GM11168 (cell line): ENCODE results near the gene UGT1A4.

Experiments
- in situ Hi-C: fragments of 300-500 bp; cut with MboI; formaldehyde crosslinking; loops from one replicate; pipeline ENCODE4 v1.12.0; 2022; ENCODE audit warnings: low sequenced_read_pairs; ENCODE audit not compliant: unreplicated experiment

UGT1A4 gene

DNA sequence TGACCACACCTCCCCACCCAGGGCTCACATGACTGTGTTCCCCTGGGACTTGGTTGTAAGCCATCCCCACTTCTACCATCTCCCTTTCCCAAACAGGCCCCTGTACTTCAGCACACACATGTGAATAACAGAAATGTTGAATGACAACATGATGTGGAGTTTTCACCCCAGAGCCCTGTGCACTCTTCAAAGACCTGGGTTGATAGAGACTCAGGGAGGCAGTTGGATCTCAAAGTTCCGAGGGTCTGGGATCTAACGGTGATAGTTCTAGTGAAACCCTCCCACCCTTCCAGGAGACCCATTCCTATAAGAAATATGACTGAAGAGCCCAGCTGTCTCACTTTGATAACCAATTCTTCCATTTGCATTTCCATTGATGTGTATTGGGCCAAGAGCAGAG is 59.5 kb downstream of the UGT1A4 start, which contains the start of gene MROH2A:
MROH2A (plus strand) TSS at position 301 of the 400 bp plus-strand sequence. CDS start 1,029 bp downstream, outside the sequence.
- in situ Hi-C loops: no loop called here

DNA sequence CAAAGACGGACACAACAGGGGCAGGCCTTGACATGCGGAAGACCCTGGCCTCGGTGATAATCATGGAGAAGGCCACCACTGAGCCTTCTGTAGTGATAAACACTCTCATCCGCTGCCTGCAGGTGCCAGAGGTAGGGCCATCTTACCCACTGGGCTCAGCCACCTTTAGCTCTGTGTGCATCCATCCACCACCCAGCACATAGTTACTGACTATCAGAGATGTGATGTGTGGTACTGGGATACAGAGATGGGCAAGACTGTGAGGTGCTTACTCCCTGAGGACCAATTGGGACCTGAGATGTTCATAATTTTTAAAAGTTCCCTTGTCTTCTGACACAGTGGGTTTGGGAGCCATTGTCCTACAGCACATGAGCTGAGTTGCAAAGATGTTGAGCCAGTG is 61.2 kb downstream of the UGT1A4 start:
- in situ Hi-C loops: no loop called here

DNA sequence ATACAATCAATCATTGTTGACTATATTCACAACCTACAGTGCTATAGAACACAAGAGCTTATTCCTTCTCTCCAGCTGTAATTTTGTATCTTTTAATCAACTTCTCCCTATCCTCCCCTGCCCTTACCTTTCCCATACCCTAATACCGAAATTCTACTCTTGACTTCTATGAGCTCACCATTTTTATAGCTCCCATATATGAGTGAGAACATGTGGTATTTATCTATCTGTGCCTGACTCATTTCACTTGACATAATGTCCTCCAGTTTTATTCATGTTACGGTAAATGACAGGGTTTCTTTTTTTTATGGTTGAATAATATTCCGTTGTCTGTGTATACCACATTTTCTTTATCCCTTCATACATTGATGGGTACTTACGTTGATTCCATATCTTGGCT is 62.2 kb downstream of the UGT1A4 start:
- in situ Hi-C loops: no loop called here

DNA sequence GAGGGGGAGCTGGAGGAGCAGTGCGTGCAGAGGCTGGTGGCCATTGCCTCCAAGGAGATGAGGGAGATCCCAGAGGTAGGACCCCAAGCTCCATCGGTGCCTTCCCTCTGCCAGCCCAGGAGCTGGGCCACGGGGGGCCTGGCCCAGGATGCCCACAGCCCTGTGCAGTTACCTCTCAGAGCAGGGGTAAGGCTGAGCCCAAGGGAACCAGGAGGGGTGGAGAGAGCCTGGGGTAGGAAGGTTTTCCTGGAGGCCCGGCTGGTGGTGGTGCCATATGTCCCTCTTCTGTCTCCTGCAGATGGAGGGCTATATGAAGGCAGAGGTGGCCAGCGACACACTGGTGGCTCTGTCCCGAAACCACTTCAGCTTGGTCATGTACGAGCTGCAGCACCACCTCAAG is 71.0 kb downstream of the UGT1A4 start:
- in situ Hi-C loops: no loop called here

DNA sequence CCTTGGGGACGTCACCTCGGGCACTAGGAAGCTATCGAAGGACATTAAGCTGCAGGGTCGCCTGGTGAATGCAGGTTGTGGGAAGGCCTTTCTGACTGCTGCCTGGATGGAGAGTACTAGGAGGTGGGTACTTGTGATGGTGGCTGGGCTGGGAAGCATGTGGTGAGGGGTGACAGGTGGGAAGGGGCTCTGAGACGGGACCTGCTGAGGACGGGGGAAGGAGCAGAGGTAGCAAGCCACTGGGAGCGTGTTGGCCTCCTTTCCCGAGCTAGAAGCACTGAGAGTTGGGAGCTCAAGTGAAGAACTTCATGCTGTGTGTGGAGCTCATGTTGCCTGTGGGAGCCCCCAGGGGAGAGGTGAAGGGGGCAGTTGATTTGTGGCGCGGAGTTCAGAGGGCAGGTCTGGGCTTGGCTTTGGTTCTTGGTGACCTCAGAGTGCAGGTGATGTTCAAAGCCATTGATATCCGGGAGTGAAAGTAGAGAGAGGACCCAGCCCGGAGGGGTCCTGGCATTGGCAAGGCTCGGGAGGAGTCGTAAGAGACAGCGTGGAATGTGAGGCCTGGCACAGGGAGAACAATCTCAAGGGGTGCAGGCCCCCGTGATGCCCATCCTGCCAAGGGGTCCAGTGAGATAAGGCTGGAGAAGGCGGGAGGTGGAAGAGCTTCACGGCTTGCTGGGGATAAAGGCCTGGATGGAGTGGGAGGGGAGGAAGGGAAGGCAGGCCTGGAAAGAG is 72.8 kb downstream of the UGT1A4 start:
- in situ Hi-C loops: no loop called here

DNA sequence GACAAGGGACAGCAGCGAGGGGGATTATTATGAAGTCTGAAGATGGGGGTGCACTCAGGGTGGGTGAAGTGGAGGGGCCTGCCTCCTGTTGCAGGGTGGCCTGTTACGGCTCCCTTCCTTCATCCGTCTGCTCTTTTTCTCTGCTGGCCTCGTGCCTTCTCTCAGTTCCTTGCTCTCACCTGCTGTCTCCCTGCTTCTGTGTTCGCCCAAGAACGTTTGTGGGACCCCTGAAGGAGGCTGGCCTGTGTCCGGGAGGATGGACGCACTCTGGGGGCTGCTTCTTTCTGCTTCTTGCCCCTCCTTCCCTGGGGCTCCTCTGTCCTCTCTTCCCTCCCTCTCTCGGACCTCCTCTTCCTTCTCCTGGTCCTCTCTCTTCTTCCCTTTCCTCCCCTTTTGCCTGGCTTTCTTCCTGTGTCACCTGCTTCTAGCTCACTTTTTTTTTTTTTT is 73.4 kb downstream of the UGT1A4 start:
- in situ Hi-C loops: no loop called here

DNA sequence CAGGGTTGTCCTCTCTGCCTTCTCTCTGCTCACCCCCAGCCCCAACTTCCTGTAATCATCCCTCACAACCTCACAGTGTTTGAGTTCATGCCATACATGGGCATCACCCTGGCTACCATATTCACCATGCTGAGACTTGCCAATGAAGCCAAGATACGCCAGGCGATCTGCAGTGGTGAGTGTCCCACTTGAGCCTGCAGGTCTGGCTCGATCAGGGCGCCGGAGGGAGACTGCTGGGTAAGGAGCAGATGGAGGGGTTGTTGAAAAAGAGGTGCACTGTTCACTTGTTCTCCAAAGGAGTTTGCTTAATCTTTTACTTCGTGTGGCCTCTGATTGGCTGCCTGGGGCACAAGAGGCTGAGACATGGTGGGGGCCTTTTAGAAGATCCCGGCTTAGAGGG is 74.2 kb downstream of the UGT1A4 start:
- in situ Hi-C loops: no loop called here

DNA sequence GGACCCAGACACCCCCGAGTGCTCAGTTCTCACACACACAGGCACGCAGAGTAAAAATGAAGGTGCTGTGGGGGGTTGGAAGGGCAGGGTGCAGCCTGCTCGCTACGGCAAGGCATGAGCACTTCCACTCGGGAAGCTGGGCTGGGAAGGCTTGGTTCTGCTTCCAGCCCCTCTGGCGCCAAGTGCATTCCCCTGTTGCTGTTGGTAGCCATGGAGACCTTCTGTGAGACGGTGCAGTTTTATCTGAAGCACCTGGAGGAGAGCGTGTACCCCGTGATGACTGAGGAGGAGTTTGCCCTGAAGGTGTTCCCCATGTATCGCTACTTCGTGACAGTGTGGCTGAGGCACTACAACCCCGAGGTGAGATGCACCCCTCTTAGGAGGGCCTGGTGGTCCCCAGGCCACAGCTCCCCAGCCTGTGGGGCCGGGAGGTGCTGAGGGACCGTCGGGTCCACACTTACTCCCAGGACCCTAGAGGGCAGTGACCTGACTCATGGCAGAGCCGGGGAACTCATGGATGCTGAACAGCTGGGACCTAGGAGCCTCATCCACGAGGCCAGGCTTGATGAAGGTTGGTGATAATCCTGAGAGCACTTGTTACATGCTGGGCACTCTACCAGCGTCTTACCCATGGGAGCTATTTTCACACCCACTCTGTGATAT is 75.1 kb downstream of the UGT1A4 start:
- in situ Hi-C loops: no loop called here

DNA sequence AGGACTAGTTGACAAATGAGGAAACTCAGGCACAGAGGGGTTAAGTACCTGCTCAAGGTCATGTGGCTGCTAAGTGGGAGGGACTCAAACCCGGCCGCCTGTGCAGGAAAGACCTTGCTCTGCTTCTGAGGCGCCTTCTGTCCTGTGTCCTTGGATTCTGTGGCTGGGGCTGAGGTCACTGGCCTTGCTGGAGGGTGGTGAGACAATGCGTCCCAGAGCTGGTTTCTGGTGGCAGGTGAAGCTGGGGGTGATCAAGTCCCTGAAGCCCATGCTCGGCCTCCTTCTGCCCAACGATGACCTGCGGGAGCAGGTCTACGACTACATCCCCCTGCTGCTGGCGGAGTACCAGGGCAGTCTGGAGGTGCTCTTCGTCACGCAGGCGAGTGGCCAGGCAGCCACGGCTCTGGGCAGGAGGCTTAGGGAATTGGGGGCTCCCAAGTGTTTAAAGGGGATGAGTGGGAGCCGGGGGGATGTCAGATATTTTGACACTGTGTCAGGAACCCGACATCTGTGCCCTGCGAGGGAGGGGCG is 75.7 kb downstream of the UGT1A4 start:
- in situ Hi-C loops: no loop called here

DNA sequence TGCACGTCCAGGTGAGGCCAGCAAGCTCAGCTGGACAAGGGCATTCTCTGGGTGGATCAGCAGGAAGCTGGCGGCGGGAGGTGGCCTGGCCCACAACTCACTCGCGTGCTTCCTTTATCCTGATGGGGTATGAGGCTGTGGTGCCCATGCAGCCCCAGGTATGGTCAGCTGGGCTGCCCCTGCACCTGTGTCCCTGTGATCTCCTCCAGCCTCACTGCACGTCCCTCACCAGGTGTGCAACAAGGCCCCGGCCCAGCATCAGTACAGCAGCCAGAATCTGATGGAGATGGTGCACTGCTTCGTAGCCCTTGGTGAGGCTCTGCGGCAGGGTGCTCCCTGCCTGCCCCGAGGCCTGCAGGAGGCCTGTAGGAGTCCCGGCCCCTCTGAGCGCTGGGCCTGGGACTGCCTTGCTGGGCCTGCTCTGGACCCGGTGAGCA is 77.2 kb downstream of the UGT1A4 start:
- in situ Hi-C loops: no loop called here

DNA sequence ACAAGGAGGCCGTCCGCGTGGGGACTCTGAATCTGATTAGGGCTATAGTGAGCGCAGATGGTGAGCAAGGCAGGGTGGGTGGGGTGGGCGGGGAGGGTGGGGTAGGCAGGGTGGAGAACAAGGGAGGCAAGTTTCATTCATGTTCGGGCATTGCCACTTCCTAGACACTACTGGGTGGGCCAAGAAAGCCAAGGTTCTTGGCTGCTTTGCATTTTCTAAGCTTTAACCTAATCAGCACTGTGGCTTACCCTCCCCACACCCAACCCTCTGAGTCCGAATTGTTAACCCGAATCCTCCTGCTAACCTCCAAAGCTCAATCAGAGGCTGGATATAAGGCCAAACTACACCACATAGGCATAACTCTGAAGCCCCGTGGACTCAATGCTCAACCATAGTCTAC is 77.7 kb downstream of the UGT1A4 start:
- in situ Hi-C loops: no loop called here

DNA sequence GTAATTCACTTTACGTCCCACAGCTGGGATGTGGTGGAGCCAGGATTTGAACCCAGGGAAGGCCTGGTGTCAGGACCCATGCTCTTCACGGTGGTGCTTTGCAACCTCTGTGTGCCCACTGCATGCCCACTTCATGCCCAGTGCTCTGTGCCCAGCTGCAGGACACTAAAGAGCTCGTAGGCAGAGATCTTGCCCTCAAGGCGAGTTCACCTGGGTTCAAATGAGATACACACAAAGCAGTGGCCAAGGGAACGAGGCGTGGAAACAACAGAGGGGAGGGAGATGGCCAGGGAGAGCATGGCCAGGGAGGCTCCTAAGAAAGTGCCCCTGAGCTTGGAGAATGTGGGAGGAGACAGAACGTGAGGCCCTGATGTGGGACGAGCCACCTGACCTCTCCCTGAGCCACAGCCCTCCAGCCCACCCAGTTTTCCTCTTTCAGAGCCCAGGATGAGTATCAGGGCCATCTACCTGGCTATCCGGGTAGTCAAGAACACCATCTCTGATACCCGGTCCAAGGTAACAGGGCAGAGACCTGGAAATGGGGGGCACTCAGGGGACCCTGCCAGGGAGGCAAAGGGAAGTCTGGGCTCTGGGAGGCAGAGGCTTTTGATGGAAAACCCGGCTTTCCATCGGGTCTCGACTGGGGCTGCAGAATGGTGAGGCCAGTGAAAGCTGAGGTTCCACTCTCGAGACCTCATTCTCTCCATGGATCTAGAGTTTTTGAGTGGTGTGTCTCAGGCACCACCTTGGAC is 80.0 kb downstream of the UGT1A4 start:
- in situ Hi-C loops: no loop called here

DNA sequence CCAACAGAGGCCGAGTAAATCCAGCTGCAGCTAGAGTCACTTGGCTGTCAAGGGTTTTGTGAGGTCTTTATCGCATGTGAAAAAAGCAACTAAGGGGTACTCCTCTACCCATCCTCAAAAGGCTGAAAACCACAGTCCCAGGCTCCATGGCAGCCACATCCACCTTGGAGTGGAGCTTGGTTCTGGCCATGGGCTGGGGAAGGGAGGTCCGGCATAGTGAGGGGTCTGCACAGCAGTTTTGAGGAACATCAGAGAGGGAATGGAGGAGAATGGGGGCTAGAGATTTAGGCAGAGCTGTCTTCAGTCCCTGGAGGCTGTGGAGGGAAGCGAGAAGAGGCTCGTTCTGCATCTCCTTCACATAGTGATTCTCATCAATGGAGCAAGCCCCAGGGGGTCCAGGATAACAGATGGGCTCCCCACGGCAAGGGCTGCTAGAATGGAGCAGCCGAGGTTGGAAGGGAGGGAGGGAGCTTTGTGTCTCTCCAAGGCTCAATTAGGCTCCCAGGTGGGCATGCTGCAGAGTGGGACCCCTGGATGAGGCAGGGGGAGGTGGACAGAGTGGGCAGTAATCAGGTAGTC is 80.6 kb downstream of the UGT1A4 start:
- in situ Hi-C loops: no loop called here

DNA sequence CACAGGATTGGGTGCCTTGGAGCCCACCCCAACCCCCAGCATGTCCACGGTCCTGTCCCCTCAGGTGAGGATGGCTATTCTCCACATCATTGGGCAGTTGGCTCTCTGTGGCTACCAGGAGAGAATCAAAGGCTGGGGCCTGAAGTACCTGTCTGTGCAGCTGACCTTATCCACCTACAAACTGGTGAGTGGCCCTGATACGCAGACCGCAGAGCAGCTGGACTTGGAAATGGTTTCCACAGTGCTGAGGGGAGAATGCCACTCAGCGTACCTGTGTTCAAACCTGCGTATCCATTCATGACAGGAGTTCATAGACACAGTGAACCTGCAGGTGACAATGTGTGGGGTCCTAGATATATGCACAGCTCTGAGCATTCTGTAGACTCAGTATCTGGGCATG is 81.2 kb downstream of the UGT1A4 start:
- in situ Hi-C loops: no loop called here

DNA sequence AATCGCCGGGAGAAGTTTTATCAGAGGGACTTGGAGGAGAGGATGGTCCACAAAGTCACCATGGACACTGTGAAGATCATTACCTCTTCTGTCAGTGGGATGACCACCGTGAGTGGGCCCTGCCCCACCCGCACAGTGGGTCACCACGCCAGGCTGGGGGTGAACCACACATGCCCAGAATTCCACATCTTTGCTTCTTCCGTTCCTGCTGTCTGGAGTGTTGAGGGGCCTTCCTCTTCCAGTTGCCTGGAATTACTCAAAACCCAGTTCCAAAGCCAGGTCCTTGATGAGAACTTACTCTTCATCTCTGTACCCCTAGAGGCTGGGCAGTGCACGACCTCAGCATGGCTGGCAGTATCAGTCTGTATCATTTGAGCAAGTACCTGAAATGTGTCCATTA is 81.7 kb downstream of the UGT1A4 start:
- in situ Hi-C loops: no loop called here

DNA sequence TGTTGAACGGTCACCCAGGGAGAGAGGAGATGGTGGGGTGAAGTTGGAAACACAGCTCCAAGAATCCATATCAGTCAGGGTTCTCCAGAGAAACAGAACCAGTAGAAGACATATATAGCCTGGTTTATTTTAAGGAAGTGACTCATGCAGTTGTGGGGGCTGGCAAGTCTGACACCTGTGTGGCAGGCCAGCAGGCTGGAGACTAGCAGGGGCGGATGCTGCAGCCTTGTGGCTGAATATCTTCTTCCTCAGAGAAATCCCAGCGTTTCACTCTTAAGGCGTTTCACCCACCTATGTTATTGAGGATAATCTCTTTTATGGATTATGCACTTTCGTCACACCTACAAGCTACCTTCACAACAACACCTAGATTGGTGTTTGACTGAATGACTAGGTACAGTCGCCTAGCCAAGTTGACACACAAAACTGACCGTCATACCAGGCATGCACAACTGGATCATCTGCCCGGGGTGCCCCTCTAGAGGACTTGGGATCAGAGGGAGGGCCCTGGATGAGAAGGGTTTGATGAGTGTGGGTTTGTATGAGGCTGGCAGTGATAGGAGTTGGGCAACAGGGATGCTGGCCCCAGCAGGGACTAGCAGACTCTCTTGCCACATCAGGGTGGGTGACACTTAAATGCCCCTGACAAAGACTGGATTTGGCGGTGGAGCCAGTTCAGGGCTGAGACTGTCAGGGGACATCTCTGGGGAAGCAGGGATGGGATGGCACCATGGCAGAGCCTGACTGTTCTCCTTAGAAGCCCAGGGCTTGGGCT is 83.0 kb downstream of the UGT1A4 start:
- in situ Hi-C loops: no loop called here

DNA sequence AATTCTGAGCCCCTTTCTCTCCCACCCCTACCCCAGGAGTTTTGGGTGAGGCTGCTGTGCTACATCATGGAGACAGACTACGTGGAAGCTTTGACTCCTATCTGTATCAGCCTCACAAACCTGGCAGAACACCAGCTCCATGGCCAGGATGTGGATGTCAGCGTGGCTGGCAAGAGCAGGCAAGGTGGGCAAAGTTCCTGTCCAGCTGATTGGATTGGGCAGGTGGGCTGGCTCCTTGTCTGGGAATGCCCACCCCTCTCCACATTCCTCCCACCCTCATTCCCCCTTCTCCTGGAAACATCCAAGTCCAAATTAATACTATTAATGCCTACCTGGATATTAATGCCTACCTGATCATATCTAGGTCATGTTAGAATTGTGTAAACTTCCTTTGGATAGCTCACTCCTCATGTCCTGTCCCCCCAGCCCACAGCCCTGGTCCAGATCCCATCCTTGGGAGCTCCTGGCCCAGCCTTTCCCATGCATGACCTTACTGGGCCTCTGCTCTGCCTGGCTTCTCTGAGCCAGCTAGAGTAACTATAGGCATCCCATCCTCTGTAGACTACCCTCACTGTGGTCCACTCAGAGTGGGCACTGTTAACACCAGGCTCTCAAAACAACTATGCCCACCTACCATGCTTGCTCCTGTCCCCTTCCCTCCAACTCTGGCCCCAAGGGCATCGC is 83.7 kb downstream of the UGT1A4 start:
- in situ Hi-C loops: no loop called here

DNA sequence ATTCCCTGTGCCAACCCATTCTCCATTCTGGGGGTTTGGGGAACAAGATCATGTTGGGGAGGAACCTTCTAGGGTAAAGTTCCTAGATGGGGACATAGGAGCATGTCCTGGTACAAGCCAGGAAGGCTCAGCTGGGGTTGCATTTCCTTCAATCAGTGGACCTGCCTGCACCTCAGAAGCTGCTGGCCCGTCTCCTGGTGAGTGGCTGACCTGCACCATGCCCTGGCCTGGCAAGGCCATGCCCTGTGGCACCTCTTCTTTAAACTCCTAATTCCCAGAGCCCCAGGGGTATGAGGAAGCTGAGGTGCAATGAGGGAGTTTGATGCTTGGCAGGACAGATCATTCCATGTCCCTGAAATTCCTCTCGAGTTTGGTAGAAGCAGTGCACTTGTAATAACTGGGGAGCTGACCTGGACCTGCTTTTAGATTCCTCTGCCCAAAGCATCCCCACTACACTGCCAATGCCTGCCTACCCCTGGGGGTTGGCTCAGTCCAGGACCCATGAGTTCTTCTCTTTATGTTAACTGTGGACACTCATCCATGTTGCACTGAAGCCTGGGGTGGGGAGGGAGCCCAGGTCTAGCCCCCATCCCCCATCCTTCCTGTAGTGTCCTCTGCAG is 84.9 kb downstream of the UGT1A4 start:
- in situ Hi-C loops: no loop called here

DNA sequence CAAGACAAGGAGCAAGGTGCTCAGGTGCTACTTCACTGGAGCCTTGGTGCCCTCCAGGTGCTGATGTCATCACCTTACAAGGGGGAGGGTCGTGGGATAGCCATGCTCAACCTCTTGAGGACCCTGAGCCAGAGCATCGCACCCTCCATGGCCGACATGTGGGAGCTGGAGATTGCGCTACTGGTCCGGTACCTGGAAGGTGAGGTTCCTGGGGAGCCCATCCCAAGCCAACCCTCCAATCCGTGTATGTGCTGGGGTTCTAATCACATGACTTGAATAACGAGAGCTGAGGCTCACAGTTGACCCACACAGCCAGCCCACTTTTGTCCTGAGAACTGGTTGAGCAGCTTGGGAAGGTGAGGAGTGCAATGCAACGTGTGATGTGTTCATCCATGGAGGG is 85.5 kb downstream of the UGT1A4 start:
- in situ Hi-C loops: no loop called here
